ENCODE data around the gene CENPS. TPM values are rescaled to one million over a fixed set of nuclear protein-coding genes. Genes with fewer than 3 reads are reported as not detected.

Gene CENPS
- total and polyA plus RNA-seq, 2 of the 8 experiments (the other 6 are each of a cell fraction or from before 2014, with no cell fraction given), result 7.8 to 20.3 TPM

DNA sequence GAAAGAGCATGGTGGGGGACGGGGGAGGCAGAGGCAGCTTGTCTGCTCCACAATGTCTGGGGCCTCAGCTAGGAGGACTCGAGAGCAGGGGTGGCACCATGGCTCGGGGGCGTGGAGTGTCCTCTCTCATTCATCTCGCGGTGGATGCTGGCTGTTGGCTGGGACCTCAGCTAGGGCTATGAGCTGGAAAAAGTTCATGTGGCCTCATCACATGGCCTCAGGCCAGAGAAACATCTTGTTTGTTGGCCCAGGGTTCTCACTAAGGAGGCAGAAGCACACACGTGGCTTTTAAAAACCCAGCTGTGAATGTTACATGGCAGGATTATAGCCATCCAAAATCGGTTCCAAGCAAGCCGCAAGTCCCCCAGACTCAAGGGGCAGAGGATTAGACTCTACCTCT is 6.2 kb upstream of the CENPS start:
- H4K5ac ChIP-seq (ENCODE audit: insufficient read length, low read depth, low read length), result no peak overlapping the region
- no peaks in the 10 kb centered on the region for H3K4me1 ChIP-seq (replicated peaks in 1 of 4; ENCODE audit: control insufficient read depth in 3 of 4, insufficient read depth in 4 of 4, low read length in 3 of 4)
- peaks cover 0 to 3% of the 10 kb centered on the region in 2 experiments for H4K20me1 ChIP-seq (replicated peaks in 1 of 2; ENCODE audit: control insufficient read depth in 1 of 2, insufficient read depth in 2 of 2, low read length in 2 of 2)
- H2BK15ac ChIP-seq (ENCODE audit: low read length), result no peak overlapping the region
- no peaks in the 10 kb centered on the region for H3K9me3 ChIP-seq (ENCODE audit: insufficient read depth in 2 of 2, low read depth in 1 of 2, low read length in 1 of 2)
- no peak overlapping the region for H3K27ac ChIP-seq (ENCODE audit: low read depth, low read length)
- H2BK5ac ChIP-seq (ENCODE audit: low read depth, low read length), result peak overlapping the region; percentile 49; the same call in 1 of the 2 replicates
- H3K79me1 ChIP-seq (ENCODE audit: low read depth, low read length), result no peaks in the 10 kb centered on the region
- no peak overlapping the region for H2BK12ac ChIP-seq (ENCODE audit: low read depth, low read length)
- peaks cover 8 to 23% (median 16%) of the 10 kb centered on the region in 4 experiments for H3K36me3 ChIP-seq (ENCODE audit: control insufficient read depth in 2 of 4, insufficient read depth in 4 of 4, low read length in 3 of 4)
- H2BK20ac ChIP-seq (ENCODE audit: low read length), result no peak overlapping the region
- FAIRE-seq, result no peak
- H4K8ac ChIP-seq (ENCODE audit: extremely low read depth, insufficient read depth, low read length), result no peak overlapping the region
- H3K4ac ChIP-seq (replicated peaks; ENCODE audit: insufficient read length, low read depth, low read length), result no peak overlapping the region
- ChIA-PET POLR2A (ENCODE audit: partially characterized antibody) (interaction anchor here (1.0 to 1.5 kb wide), 4 partner anchors 9 to 34 kb away, joined by 3 to 7 read pairs (median 4); no protein-coding TSS in a partner anchor), CTCF (ENCODE audit: partially characterized antibody) (interaction anchor here (1.3 to 2.6 kb wide), 3 partner anchors 10 to 71 kb away, joined by 3 to 8 read pairs (median 3); no protein-coding TSS in a partner anchor)
- no peak overlapping the region for H2AK5ac ChIP-seq (ENCODE audit: low read depth, low read length)
- no peak overlapping the region for H3K56ac ChIP-seq (replicated peaks; ENCODE audit: insufficient read length, low read depth, low read length)
- H3K14ac ChIP-seq (ENCODE audit: insufficient read length), result no peak overlapping the region
- DNase-seq (ENCODE audit: low read depth in 1 of 2, low spot score in 2 of 2), result no peak
- no peak overlapping the region for H3K23ac ChIP-seq (ENCODE audit: insufficient read length)
- no peaks in the 10 kb centered on the region for H3K79me2 ChIP-seq (ENCODE audit: control insufficient read depth in 1 of 2, insufficient read depth in 2 of 2, low read length in 2 of 2)
- TF ChIP-seq HDAC6 (IDR thresholded peaks at IDR 0.05; ENCODE audit: low read depth, low read length), result no peak
- TF ChIP-seq, protein P1, sequence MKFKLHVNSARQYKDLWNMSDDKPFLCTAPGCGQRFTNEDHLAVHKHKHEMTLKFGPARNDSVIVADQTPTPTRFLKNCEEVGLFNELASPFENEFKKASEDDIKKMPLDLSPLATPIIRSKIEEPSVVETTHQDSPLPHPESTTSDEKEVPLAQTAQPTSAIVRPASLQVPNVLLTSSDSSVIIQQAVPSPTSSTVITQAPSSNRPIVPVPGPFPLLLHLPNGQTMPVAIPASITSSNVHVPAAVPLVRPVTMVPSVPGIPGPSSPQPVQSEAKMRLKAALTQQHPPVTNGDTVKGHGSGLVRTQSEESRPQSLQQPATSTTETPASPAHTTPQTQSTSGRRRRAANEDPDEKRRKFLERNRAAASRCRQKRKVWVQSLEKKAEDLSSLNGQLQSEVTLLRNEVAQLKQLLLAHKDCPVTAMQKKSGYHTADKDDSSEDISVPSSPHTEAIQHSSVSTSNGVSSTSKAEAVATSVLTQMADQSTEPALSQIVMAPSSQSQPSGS (IDR thresholded peaks at IDR 0.05; ENCODE audit: low read length), result no peak
- no peak for TF ChIP-seq SP2 (IDR thresholded peaks at IDR 0.05; ENCODE audit: low read length)
- no peak for TF ChIP-seq YY1 (IDR thresholded peaks at IDR 0.05; ENCODE audit: low read depth, low read length)
- no peak for TF ChIP-seq PHF8 (conservative IDR thresholded peaks at IDR 0.05; ENCODE audit: low read depth, low read length)
- no peak for TF ChIP-seq EGR1 (IDR thresholded peaks at IDR 0.05; ENCODE audit: borderline replicate concordance, low read depth, low read length)
- no peak for TF ChIP-seq POLR2AphosphoS5 (IDR thresholded peaks at IDR 0.05; ENCODE audit: low read depth, low read length)
- no peak for TF ChIP-seq SUZ12 (IDR thresholded peaks at IDR 0.05; ENCODE audit: low read length)
- no peak for TF ChIP-seq KDM4A (IDR thresholded peaks at IDR 0.05; ENCODE audit: low read depth, low read length, severe bottlenecking)
- TF ChIP-seq KDM1A (IDR thresholded peaks at IDR 0.05; ENCODE audit: borderline replicate concordance, low read length), result no peak
- TF ChIP-seq SP1 (IDR thresholded peaks at IDR 0.05; ENCODE audit: low read depth, low read length), result no peak
- no peak for TF ChIP-seq RAD21 (IDR thresholded peaks at IDR 0.05 in 1 of 2, conservative IDR thresholded peaks at IDR 0.05 in 1 of 2; ENCODE audit: low read depth in 2 of 2, low read length in 2 of 2)
- H3K4me2 ChIP-seq (ENCODE audit: insufficient read depth in 1 of 2, low read depth in 2 of 2, low read length in 2 of 2), result no peak overlapping the region
- WGBS, 2 experiments (ENCODE audit: extremely low coverage in 1 of 2, insufficient coverage in 1 of 2, insufficient read length in 1 of 2, insufficient replicate concordance in 2 of 2, low coverage in 1 of 2, low lambda C conversion rate in 2 of 2, missing lambda C conversion rate in 1 of 2), result 84% methylated on average over 9 of the region's 9 CpGs; no CpG with 5 or more reads in 1 of the 2 experiments
- no peak overlapping the region for H3K9ac ChIP-seq (replicated peaks in 1 of 4; ENCODE audit: extremely low read depth in 1 of 4, low read depth in 3 of 4, low read length in 3 of 4)
- no peak overlapping the region for H2BK120ac ChIP-seq (replicated peaks; ENCODE audit: low read depth, low read length)
- no peaks in the 10 kb centered on the region for H3K27me3 ChIP-seq (replicated peaks in 1 of 4; ENCODE audit: control insufficient read depth in 3 of 4, extremely low read depth in 1 of 4, insufficient read depth in 3 of 4, low read length in 3 of 4)
- H2AFZ ChIP-seq (ENCODE audit: low read length), result no peak overlapping the region
- H3K4me3 ChIP-seq (ENCODE audit: extremely low read depth in 1 of 4, insufficient read depth in 2 of 4, low read depth in 3 of 4, low read length in 4 of 4), result no peak overlapping the region
- no peaks in the 10 kb centered on the region for H3K23me2 ChIP-seq (ENCODE audit: low read depth, low read length)
- no peak overlapping the region for H4K91ac ChIP-seq (replicated peaks; ENCODE audit: insufficient read length, low read length)
- no peak overlapping the region; the same call in 1 of the 2 replicates for H3K18ac ChIP-seq (ENCODE audit: extremely low read depth, low read length)

Measured in H1 (cell line).